ENCODE measurements around the gene CFAP43. TPM values are rescaled to one million over a fixed set of nuclear protein-coding genes. Genes with fewer than 3 reads are reported as not detected.

Gene CFAP43
- total and polyA plus RNA-seq, 2 experiments from 2014 or later = 0.24 to 0.44 TPM

- Histone ChIP-seq H3K9me2 (ENCODE audit: insufficient read depth) (no peaks in the 10 kb centered on the region), H3F3A (replicated peaks; ENCODE audit: low read depth) (no peaks in the 10 kb centered on the region), H4K20me1 (replicated peaks; ENCODE audit: insufficient read depth) (0 out of 2 replicates have a peak, but pooled peaks cover 5% of the 10 kb centered on the region), H3K27me3 (ENCODE audit: insufficient read depth) (no peaks in the 10 kb centered on the region), H2AFZ (peak within 1 kb of the TSS; percentile 52), H3K27ac (ENCODE audit: low read depth) (peak within 1 kb of the TSS; percentile 89), H3K79me2 (replicated peaks; ENCODE audit: insufficient read depth) (peaks cover 46% of the 10 kb centered on the region), H3K4me1 (ENCODE audit: insufficient read depth) (peaks cover 5% of the 10 kb centered on the region; the same call in 1 of the 2 replicates), H3K4me3 (peak within 1 kb of the TSS; percentile 86), H3K36me3 (ENCODE audit: insufficient read depth) (peaks cover 7% of the 10 kb centered on the region; the same call in 1 of the 2 replicates), H3K4me2 (peak within 1 kb of the TSS; percentile 93)
- peaks cover 22% of the 10 kb centered on the region for H3K36me3 Mint-ChIP-seq (ENCODE audit: low read depth)
- no peaks in the 10 kb centered on the region for H3K9me3 Mint-ChIP-seq
- TF ChIP-seq CREB1 (CRISPR knock-in tag; IDR thresholded peaks at IDR 0.05; ENCODE audit: low read depth) (peak; percentile 90), CTCF (conservative IDR thresholded peaks at IDR 0.05; ENCODE audit: low read depth in 2 of 2) (no peak), POLR2AphosphoS5 (IDR thresholded peaks at IDR 0.05; ENCODE audit: low read depth) (peak; percentile 86), ETS1 (IDR thresholded peaks at IDR 0.05) (peak; percentile 71; the same call in 1 of the 2 replicates)
- peak within 1 kb of the TSS; percentile 97 for H3K27ac Mint-ChIP-seq
- ATAC-seq (peak; percentile 99), DNase-seq (ENCODE audit: low spot score) (peak; percentile 100)
- peaks cover 2% of the 10 kb centered on the region for H3K27me3 Mint-ChIP-seq (ENCODE audit: insufficient read depth, low read depth, poor library complexity)
- H3K4me3 Mint-ChIP-seq = peak within 1 kb of the TSS; percentile 90
- H3K4me1 Mint-ChIP-seq = peaks cover 7% of the 10 kb centered on the region
These were observed 36.8 kb upstream of the CFAP43 start, which contains the start of gene GSTO2 for GRCh38 chr10:104268713-104269645. Gene GSTO2 (plus strand): TSS chr10:104269184. CDS start chr10:104274916, 5,732 bp downstream.

- no peak for DNase-seq (ENCODE audit: low spot score)
- peaks cover 53% of the 10 kb centered on the region for H3K79me2 ChIP-seq (replicated peaks; ENCODE audit: insufficient read depth)
- peak overlapping the region; percentile 87 for H3K27ac ChIP-seq (ENCODE audit: low read depth)
- H3K4me2 ChIP-seq = peak overlapping the region; percentile 93
- peak overlapping the region; percentile 48; the same call in 1 of the 2 replicates for H2AFZ ChIP-seq
- H3K27me3 Mint-ChIP-seq (ENCODE audit: insufficient read depth, low read depth, poor library complexity) = peaks cover 2% of the 10 kb centered on the region
- peaks cover 6% of the 10 kb centered on the region for H3K4me1 Mint-ChIP-seq
- peaks cover 22% of the 10 kb centered on the region for H3K36me3 Mint-ChIP-seq (ENCODE audit: low read depth)
- peak overlapping the region; percentile 86 for H3K4me3 ChIP-seq
- H3K4me1 ChIP-seq (ENCODE audit: insufficient read depth) = peaks cover 5% of the 10 kb centered on the region; the same call in 1 of the 2 replicates
- H3K4me3 Mint-ChIP-seq = peak overlapping the region; percentile 90
- peak overlapping the region; percentile 97 for H3K27ac Mint-ChIP-seq
- H3K36me3 ChIP-seq (ENCODE audit: insufficient read depth) = peaks cover 7% of the 10 kb centered on the region; the same call in 1 of the 2 replicates
- no peaks in the 10 kb centered on the region for H3K27me3 ChIP-seq (ENCODE audit: insufficient read depth)
- H3F3A ChIP-seq (replicated peaks; ENCODE audit: low read depth) = no peaks in the 10 kb centered on the region
- H3K9me3 Mint-ChIP-seq = no peaks in the 10 kb centered on the region
- H3K9me2 ChIP-seq (ENCODE audit: insufficient read depth) = no peaks in the 10 kb centered on the region
- 0 out of 2 replicates have a peak, but pooled peaks cover 5% of the 10 kb centered on the region for H4K20me1 ChIP-seq (replicated peaks; ENCODE audit: insufficient read depth)
- ATAC-seq = peak; percentile 3; the same call in 2 of the 3 replicates
- no peak for TF ChIP-seq EZH2phosphoT487 (IDR thresholded peaks at IDR 0.05; ENCODE audit: unreplicated experiment)
- TF ChIP-seq POLR2AphosphoS5 (IDR thresholded peaks at IDR 0.05; ENCODE audit: low read depth) = no peak
- no peak for TF ChIP-seq CREB1 (CRISPR knock-in tag; IDR thresholded peaks at IDR 0.05; ENCODE audit: low read depth)
- TF ChIP-seq ZNF114 (CRISPR knock-in tag; IDR thresholded peaks at IDR 0.05) = no peak
- TF ChIP-seq NANOG (IDR thresholded peaks at IDR 0.05; ENCODE audit: borderline replicate concordance) = no peak
- no peak for TF ChIP-seq JUNB (IDR thresholded peaks at IDR 0.05; ENCODE audit: unreplicated experiment)
- TF ChIP-seq ETS1 (IDR thresholded peaks at IDR 0.05) = no peak
- TF ChIP-seq ZNF331 (CRISPR knock-in tag; IDR thresholded peaks at IDR 0.05; ENCODE audit: low read depth) = no peak
- TF ChIP-seq EZH2 (IDR thresholded peaks at IDR 0.05; ENCODE audit: low read depth, unreplicated experiment) = no peak
- TF ChIP-seq STAT1 (IDR thresholded peaks at IDR 0.05; ENCODE audit: unreplicated experiment) = no peak
- no peak for TF ChIP-seq REST (IDR thresholded peaks at IDR 0.05; ENCODE audit: unreplicated experiment)
These were observed 36.2 kb upstream of the CFAP43 start for GRCh38 chr10:104268405-104268712.

All from GM23338 (cell line).